ENCODE measurements around the gene ARL4A. TPM values are rescaled to one million over a fixed set of nuclear protein-coding genes. Genes with fewer than 3 reads are reported as not detected.

ARL4A gene
- total and polyA plus RNA-seq, 9 of the 15 experiments (the other 6 are each of a cell fraction or from before 2014, with no cell fraction given), result 118 to 688 (median 172) TPM

GRCh38 chr7:12737836-12738235 is 50.4 kb downstream of the ARL4A start (continued):
- TF ChIP-seq ZNF639 (CRISPR knock-in tag; conservative IDR thresholded peaks at IDR 0.05 in 1 of 2, IDR thresholded peaks at IDR 0.05 in 1 of 2) (0 out of 4 replicates have a peak, but pooled peaks of 1 of the 2 experiments have one; percentile 5), E2F8 (IDR thresholded peaks at IDR 0.05; ENCODE audit: low read depth, partially characterized antibody) (no peak), MEF2A (IDR thresholded peaks at IDR 0.05; ENCODE audit: control insufficient read depth, low read depth, low read length) (no peak), IRF2 (CRISPR knock-in tag; IDR thresholded peaks at IDR 0.05) (no peak), ZNF696 (CRISPR knock-in tag; conservative IDR thresholded peaks at IDR 0.05) (no peak), ZBTB7A (IDR thresholded peaks at IDR 0.05; ENCODE audit: borderline replicate concordance, control insufficient read depth, low read depth, low read length) (no peak), NFXL1 (CRISPR knock-in tag; IDR thresholded peaks at IDR 0.05) (no peak), CBFA2T2 (conservative IDR thresholded peaks at IDR 0.05) (no peak), ARID1B (IDR thresholded peaks at IDR 0.05) (0 out of 2 replicates have a peak, but pooled peaks have one; percentile 24), E2F1 (CRISPR knock-in tag; IDR thresholded peaks at IDR 0.05) (no peak), ZSCAN32 (CRISPR knock-in tag; IDR thresholded peaks at IDR 0.05) (no peak), PTRF (tag; IDR thresholded peaks at IDR 0.05) (0 out of 2 replicates have a peak, but pooled peaks have one; percentile 64), SRSF9 (IDR thresholded peaks at IDR 0.05; ENCODE audit: borderline replicate concordance, low read depth, low read length) (no peak), YBX1 (IDR thresholded peaks at IDR 0.05) (no peak), ZNF212 (CRISPR knock-in tag; IDR thresholded peaks at IDR 0.05) (no peak), ZBTB11 (CRISPR knock-in tag; IDR thresholded peaks at IDR 0.05) (0 out of 6 replicates have a peak, but pooled peaks of 1 of the 3 experiments have one; percentile 32), ZKSCAN1 (IDR thresholded peaks at IDR 0.05; ENCODE audit: low read depth, low read length) (no peak), ZNF274 (IDR thresholded peaks at IDR 0.05; ENCODE audit: borderline replicate concordance, low read depth, low read length) (no peak), TCF7L2 (IDR thresholded peaks at IDR 0.05; ENCODE audit: low read depth, low read length) (no peak), ZNF668 (CRISPR knock-in tag; IDR thresholded peaks at IDR 0.05) (no peak)
